HG03439 (cell line): ENCODE results near the gene HS1BP3.
A peak's percentile ranks its signal among the peaks of the same experiment; 100 is the strongest.

ENCODE experiments used
- ATAC-seq: cut with Tn5 transposase; IDR thresholded peaks from one replicate; pipeline ENCODE4 v1.9.1; 2021; ENCODE audit warnings: mild to moderate bottlenecking, moderate library complexity; ENCODE audit not compliant: unreplicated experiment

HS1BP3 gene

DNA sequence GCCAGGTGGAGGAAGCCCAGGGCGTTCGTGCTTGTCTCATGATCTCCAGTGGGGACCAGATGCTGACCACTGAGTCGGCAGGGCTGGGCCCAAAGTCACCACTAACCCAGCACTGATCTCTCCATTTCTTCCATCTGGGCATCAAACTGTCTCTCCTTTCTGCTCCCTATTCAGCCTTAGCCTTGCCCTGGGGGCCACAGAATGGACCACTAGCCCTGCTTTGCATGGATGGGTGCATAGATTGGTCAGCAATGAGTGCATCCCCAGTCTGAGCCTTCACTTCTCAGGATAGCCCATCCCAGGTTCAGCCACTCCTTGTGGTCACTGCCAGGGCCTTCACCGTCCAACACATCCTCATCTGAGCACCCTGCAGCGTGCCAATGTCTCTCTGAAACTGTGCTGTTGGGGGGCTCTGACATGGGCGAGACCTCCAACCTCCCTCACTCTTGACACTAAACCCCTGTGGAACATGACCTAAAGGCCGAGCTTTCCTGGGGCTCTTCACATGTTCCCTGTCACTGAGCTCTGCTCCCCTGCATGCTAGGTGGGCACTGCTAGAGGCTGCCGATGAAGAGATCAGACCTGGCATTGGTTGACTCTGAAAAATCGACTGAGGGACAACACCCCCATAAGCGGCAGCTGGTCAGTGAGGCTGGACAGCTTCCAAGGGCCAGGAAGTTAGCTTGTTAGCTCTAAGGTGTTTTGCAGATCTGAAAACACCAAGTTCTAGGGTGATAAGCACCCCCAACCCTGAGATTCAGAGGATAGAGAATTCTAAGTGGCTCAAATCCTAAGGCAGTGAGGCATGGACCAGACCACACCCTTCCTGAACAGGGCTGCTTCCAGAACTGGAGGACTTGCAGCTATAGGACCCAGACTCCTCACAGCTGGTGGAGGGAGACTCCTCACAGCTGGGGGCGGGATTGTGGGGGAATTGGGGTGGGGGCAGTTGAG, 61.7 kb downstream of the HS1BP3 start:
- no peak for ATAC-seq

DNA sequence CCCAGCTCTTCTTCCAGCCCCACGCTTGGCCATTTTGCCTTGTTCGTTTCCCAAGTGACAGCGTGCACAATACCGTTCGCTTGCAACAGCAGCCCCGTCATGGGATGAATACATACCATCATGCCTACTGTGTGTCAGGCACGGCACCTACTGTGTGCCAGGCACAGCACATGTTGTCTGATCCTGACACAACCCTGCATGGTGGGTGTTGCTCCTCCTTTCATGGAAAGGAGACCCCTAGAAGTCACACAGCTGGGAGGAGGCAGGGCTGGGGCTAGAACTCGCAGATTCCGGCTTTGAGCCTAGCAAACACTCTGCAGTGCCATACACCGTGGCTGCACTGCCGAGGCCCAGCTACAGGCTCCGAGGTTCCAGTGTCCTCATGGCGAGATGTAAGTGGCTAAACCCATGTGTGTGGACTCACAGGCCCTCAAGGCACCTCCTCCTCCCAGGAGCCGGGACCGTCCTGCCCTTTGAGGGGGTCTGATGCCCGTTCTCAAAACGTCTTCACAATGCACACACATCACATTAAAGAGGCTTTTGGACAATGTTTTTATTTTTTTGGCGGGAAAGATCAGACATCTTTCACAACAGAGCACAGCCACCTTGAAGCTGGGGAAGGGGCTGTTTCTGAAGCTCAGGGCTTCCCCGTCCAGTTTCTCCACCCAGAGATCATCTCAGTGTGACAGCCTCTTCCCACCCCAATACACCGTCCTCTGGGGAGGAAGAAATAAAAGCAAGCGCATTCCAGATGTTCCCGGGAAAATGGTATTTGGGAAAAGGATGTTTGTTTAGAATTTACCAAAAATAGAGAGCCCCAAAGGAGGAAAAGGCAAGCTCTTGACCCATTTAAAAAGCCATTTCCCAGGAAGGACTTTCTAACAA, 64.9 kb downstream of the HS1BP3 start:
- no peak for ATAC-seq

DNA sequence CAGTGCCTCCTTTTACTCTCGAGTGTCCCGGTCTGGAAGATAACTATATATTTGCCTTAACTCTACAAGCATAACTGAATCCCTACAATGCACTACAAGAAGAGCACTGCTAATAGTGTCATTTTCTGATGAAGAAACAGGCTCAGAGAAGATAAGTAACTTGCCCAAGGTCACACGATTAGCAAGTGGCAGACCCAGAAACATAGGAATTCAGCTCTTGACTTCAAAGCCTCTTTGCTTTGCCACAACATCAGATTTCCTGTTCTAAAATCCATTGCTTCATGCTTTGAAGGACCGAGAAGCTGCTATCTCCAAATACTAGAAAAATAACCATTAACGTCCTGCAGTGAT, 65.6 kb downstream of the HS1BP3 start:
- ATAC-seq = no peak

DNA sequence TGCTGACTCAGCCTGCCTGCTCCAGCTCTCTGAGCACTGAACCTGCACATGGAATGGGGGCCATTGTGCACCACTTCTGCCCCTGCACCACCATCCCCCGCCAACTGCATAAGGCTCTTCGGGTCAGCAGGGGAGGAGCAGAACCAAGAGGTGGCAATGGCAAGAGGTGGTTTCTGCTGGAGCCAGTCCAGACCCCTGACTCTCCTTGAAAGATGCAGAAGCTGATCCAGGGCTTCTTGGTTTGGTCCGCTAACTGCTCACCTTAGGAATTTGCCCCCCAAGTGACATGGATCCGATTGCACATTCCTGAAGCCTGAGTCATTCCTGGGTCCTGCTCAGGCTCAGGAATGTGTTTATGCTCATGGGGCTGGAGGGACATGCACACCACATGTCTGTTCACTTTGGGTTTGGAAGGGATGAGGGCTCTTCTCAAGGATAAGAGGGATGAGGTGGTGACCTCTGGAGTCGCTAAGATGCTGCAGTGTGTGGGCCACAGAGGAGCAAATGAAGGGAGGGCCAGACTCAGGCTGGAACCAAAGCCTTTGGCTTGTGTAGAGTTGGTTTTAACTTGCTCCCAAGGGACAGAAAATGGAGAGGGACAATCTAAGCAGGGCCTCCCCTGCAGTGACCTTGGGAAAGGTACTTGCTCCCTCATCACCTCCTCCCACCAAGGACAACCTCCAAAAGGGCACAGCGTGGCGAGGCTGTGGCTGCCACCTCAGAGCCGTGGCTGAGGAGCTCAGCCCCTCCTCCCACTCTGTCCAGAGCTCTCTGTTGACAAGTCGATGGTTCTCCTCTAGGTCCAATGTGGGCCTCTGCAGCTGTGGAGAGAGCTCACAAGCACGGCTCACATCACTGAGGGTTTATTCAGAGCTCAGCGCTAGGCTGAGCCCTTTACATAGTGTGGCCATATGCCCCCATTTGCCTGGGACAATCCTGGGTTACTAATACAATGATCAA, 66.2 kb downstream of the HS1BP3 start:
- no peak for ATAC-seq

DNA sequence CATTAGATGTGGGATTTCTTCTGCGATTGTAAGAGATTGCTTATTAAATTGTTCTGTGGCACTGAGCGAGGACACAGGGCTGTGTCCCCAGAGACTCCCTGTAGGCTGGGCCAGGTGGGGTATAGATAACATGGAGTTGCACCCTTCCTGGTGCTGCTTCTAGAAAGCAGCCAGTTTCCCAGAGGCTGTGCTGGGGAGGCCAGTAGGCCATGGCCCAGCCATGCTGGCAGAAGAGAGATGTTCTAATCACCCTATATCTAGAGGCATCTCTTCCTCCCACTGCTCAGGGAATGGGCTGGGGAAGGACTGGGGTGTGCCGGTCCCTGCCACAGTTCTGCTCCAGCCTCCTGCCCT, 66.9 kb downstream of the HS1BP3 start:
- no peak for ATAC-seq

DNA sequence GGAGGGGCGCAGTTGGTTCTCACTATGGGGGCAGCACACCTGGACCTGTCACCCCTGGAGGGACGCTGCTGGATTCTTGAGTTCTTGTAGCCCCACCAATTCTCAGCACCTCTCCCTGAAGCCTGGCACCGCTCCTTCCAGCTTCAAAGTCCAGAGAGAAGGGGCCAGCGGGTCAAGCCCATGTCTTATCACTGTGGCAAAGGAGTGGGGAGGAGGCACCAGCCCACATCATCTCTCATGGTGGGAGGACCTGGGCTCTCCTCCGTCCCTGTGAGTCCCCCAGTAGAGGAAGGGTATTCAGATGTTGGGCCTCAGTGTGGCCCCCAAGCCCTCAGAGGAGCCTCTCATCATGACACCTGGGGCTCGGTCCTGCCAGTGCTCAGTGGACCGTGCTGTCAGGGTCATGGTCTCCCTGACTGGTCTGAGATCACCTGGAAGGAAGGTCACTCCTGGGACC, 67.4 kb downstream of the HS1BP3 start:
- ATAC-seq = no peak

DNA sequence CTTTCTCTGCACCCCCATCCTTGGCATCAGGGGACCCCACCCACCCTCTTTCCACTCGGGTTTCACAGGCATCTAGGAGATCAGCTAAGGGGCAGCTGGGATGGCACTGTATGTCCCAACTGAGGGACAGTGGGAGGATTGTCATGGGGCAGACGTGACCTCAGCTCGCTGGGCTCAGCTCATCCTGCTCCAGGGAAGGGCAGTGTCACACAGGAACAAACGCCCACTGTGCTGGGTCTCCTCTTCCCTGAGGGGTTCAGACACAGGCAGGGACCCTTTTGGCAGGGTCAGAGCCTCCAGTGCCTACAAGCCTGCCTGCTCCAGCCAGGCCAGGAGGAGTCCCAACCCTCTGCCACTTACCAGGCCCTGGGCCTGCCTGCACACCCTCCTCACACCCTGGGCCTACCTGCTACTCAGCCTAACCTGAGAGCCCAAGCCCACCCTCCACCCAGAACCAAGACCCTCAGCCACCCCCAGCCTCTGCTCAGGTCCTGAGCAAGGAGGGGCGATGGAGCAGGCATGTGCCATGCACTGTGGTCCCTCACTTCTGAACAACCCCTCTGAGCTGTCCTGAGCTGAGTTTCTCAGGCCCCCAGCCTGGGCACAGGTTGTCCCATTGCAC, 68.2 kb downstream of the HS1BP3 start:
- no peak for ATAC-seq

DNA sequence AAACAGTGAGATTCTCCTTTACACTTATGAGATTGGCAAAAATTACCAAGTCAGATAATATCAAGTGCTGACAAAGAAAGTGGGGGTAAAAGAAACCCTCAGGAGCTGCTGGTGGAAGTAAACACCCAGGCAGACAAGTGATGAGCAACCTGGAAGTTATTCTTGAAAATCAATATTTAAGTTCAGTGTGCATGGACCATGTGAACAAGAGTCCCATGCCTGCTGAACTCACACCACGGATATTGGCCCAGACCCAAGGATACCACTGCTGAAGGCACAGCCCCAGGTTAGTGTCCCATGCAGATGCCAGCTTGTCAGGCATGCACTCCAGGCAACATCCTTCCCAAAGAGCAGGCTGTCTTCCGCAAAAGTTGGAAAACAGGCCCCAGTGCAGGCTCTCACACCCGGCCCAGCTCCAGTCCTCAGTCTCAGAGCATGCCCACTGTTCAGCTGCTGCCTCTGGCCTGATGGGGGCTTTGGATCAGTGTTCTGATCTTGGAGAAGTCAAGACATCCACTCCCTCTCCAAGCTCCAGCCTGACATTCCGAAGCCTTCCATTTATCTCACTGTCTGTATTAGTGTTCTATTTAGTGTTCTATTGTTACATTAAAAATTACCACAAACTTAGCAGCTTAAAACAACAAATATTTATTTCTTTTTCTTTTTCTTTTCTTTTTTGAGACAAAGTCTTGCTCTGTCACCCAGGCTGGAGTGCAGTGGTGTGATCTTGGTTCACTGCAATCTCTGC, 70.0 kb downstream of the HS1BP3 start:
- ATAC-seq = no peak

DNA sequence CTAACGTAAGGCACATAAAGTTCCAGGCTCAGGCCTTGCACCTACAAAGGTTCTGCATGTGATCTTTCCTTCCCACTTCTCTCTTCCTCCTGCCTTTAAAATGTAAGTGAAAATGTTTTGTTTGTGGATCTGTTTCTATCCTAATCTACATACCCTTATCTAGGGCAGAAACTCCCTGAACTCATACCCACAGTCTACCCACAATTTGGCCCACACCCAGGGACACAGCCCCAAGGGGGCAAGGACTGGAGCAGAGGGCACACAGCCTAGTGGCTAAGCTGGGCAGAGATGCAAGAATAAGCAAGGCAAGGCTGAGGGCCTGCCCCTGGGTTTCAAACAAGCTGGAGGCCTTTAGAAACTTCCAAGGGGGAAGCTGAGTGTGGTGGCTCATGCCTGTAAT, 71.0 kb downstream of the HS1BP3 start:
- no peak for ATAC-seq

DNA sequence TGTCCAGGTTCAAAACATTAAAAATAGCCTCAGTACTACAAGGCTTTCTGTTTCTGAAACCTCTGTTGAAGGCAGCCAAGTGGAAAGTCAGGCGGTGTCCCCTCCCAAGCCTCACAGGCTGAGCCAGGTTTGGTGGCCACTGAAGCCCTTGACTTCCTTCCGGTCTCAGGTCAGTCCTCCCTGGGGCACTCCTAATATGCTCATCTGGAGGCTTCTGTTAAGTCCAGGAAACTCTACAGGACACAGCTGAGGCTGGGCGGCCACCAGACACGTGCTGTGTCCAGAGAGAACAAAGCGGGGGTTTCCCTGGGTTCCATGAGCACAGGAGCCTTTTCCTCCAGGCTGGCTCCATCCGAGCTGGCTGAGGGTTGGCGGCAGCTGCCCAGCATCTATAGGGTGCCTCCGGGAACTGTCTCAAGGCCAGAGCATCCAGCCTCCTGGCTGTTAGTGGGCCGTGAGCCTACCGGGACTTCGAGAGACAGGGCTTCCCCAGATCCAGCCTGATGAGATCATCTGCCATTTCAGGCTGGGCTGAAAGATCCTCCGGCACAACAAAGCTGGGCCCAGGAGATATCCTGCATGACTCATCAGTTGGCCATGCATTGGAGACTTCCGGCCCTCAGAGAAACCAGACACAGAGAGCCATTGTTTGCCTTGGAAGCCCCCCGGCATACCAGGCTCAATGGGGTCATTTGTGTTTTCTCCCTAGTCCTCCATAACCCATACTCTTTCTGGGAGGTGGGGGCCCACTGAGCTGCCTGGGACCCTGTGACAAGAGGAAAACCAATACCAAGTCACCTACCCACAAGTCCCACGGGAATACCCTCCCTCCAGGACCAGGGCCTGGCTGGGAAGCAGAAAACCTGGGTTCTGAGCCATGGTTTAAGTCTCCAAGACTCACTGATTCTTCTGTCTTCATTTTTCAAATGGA, 71.7 kb downstream of the HS1BP3 start:
- ATAC-seq = peak; percentile 58

DNA sequence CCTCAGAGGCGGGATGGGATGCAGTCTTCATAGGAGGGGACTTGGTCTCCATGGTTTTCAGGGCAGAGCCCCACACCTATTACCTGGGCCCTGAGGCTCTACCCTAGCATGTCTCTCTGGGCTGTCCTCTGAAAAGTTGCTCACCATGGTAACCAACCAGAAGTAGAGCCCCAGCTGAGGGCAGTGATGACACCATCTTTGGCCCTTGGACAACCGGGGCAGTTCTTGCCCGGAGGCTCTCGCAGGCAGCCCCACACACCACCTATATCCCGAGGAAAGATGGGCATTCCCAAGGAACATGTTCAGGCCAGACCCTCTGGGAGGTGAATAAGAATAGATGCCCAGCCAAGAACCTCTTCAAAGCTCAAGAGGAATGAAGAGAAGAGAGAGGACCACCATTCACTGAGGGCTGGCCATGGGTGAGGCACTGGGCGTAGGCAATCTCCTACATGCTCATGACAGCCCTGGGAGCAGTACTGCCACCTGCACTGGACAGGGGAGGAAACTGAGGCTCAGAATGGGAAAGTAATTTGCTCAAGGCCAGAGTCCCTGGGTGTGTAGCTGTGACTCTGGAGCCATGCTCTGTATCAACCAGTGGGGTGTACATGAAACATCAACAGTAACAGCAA, 72.5 kb downstream of the HS1BP3 start:
- no peak for ATAC-seq

DNA sequence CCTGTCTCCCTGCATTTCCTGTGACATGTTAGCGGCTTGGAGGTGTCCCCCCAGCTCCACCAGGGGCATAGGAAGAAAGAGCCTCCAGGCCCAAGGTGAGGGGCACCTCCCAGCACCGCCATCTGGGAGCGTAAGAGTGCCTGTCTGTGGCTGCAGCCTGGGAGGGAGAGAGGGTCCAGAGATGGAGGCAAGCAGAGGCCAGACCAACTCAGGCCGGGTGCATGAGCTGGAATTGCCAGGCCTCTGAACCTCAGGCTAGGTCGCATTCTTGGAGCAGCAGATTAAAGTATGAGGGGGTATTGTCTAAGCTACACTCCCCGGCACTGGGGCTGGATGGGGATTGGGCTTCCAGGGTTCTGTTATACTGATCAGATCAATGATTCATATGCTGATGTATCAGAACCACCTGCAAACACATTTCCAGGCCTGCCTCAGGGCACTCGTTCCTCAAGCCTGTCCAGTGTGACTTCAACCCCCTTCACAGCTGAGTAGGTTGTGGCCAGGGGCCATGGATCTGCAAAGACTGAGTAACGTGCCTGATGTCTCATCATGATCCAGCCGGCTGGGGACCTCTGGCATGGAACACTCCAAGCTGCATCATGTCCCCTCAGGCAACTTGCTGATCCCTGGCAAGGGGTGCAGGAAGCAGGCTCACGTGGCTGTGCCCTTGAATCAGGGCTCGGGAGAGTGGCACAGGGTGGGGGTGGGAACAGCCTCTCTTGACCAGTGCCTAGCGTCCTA, 73.2 kb downstream of the HS1BP3 start:
- ATAC-seq = no peak

DNA sequence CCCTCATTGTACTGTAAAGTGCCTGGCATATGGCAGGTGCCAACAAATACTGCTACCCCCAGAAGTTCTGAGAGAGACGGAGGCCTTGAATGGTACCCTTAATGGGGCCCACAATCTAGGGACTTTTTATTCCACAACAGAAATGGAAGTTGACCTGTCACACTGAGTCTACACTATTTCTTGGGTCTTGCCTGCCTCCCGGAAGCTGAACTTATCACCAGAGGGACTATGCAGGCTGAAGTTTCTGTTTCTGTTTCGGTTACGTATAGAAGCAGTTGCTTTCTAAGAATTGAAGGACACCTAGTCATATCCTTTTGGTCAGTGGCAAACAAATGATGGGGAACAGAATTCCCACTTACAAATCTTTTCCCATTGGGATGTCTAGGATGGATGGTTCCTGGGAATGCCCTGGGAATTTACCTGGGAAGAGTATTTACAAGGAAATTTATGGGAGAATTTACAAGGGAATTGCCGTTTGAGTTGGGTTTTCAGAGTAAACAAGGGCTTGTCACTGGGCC, 74.2 kb downstream of the HS1BP3 start:
- ATAC-seq = peak; percentile 82

DNA sequence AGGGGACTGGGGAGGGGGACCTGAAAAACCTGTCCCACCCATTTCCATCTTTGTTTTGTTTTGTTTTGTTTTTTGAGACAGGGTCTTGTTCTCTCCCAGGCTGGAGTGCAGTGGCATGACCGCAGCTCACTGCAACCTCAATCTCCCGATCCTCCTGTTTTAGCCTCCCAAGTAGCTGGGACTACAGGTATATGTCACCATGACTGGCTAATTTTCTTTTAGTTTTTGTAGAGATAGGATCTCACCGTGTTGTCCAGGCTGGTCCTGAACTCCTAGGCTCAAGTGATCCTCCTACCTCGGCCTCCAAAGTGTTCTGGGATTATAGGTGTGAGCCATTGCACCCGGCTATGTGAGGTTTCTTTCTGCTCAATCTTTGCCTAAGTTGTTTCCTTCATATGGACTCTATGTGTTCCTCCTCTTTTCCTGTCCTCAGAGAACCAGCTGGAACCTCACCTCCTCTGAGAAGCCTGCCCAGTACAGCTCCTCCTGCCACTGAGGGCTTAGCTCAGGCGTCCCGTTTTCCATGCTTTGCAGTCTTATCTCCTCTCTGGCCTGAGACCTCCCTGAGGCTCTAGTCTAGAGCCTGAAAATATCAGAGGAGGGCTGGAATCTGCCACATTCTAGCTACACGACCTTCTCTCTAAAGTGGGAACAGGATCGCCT, 74.8 kb downstream of the HS1BP3 start:
- ATAC-seq = no peak

DNA sequence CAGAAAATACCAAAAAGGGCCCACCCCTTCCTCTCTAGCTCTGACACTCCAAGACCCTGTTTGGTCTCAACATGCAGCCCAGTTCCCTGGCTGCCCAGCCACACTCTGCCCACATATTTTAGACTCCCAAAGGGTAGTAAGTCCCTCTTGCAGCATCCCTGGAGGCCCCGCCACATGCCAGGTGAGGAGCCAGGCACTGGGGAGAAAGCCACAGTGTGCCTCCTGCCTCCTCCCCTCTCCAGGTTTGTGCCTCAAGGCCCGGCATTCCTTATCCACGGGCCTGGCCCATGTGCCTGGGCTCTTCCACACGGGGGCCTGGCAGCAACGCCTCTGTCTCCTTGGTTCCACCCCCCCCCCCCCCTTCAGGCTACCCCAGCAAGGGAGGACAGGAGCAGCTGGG, 75.5 kb downstream of the HS1BP3 start:
- no peak for ATAC-seq

DNA sequence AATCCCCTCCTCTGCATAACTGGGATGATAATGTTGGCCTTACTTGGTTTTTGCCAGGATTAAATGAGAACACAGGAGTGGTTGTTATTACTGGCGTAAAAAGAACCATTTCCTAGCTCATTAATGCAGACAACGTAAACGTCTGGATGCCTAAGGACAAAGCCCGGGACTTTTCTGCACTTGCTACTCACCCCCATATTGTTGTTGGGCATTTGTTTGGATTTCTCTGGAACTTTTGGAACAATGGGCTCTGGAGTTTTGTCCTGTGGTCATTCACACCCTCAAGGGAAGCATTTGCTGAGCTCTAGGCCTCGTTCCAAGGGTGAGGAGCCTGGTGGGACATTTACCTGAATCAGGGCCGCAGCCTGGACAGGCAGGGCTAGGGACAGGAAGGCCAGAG, 76.0 kb downstream of the HS1BP3 start:
- no peak for ATAC-seq
